NCI-H526 (cell line): ENCODE measurements around the gene RPL11.
"Not testable (repeated sequence)": the region's sequence is repeated elsewhere in the genome, so short reads cannot be mapped to it uniquely, and the experiment has no call there.

Experiments used
- DNase-seq, 2 experiments: peaks; one replicate each; lab custom pipeline; 2025; lab: John Stamatoyannopoulos, UW

RPL11 gene

DNA sequence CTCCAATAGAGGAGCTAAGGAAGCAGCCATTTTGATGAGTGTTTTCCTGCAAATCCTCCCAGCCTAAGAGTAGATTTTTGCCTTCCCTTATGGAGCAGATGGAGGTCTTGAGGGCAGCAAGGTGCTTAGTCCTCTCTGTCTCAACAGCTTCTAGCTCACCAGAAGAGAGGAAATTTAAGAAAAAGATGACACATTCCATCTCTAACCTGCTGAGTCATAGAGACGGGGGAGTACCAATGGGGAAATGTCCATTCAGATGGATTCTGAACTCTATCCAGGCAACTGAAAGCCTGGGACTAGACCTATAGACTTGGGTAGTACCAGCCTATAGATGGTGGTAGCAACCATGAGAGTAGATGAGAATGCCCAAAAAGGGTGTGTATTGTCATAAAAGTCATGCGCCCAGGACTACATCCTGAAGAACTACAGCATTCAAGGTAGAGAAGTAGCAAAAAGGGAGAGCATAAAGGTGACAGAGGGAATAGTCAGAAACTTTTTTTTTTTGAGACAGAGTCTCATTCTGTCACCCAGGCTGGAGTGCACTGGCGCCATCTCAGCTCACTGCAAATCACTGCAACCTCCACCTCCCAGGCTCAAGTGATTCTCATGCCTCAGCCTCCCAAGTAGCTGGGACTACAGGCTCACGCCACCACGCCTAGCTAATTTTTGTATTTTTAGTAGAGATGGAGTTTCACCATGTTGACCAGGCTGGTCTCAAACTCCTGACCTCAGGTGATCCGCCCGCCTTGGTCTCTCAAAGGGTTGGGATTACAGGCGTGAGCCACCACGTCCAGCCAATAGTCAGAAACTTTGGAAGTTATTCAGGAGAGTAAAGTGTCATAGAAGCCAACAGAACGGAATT, 41.0 kb downstream of the RPL11 start:
- no peak for DNase-seq

DNA sequence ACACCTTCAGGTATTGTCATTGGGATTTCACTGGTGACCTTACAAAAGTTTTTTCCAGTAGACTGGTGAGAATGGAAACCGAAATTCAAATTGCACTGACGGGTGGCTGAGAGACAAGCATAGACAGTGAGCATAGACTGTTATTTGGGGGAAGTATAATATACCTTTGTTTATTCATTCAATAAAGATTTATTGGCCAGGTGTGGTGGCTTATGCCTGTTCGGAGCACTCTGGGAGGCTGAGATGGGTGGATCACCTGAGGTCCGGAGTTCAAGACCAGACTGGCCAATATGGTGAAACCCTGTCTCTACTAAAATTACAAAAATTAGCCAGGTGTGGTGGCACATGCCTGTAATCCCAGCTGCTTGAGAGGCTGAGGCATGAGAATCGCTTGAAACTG, 41.7 kb downstream of the RPL11 start:
- DNase-seq, result not testable (repeated sequence)

DNA sequence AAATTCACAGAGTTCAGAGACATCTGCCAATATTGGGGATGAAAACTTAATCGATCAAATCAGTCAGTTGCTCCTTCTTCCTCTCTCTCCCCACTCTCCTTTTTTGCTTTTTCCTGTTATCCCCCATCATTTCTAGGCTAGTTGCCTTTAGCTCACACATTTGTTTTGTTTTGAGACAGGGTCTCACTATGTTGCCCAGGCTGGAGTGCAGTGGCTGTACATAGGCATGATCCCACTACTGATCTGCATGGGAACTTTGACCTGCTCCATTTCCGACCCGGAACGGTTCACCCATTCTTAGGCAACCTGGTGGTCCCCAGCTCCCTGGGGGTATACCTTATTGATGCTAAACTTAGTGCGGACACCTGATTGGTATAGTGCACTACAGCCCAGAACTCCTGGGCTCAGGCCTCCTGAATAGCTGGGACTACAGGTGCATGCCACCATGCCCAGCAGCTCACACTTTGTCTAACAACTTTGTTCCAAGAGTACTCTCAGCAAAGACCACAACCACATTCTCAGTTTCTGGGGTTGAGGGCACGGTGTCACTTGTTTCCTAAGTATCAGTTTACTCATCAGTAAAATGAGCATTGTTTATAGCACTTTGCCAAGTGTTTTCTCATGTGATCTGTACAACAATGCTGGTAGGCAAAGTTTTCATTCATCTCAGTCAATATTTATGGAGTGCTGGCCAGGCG, 45.0 kb downstream of the RPL11 start:
- no peak for DNase-seq

- DNase-seq, result no peak
These were observed 50.0 kb downstream of the RPL11 start for GRCh38 chr1:23741609-23742008.

- no peak for DNase-seq
These were observed 51.2 kb downstream of the RPL11 start for GRCh38 chr1:23742670-23743286.

GRCh38 chr1:23743287-23744152, 51.9 kb downstream of the RPL11 start, which contains the start of gene ELOA:
Gene ELOA (plus strand): TSS chr1:23743471. CDS start chr1:23743504, 33 bp downstream.
- DNase-seq, result peak; percentile 25 to 89

- DNase-seq, result peak; percentile 13 to 52
These were observed 53.9 kb downstream of the RPL11 start for GRCh38 chr1:23745515-23745914.
